Calu3 (cell line): ENCODE data around the gene SFMBT2. TPM values are rescaled to one million over a fixed set of nuclear protein-coding genes. Genes with fewer than 3 reads are reported as not detected.

Experiments used
- BruUV-seq: library from RNA; stranded (reverse); fragments of 400-500 nt; replicated peaks from 2 replicates; lab custom pipeline; 2021; lab: Mats Ljungman, UMichigan
- CTCF ChIA-PET: fragments of 300-600 bp; sonication (Branson Sonifier 250); formaldehyde crosslinking; loops from one replicate; lab custom pipeline; 2022; ENCODE audit warnings: antibody characterized with exemption; lab: Charles Lee
- DNase-seq: peaks from one replicate; pipeline ENCODE4 v3.0.0; 2022
- H3K27ac Mint-ChIP-seq: one replicate; pipeline ENCODE4 v1.8.0; 2022; ENCODE audit warnings: mixed read lengths; ENCODE audit not compliant: unreplicated experiment
- H3K27me3 Mint-ChIP-seq: one replicate; pipeline ENCODE4 v1.8.0; 2022; ENCODE audit warnings: mixed read lengths; ENCODE audit not compliant: unreplicated experiment
- H3K36me3 Mint-ChIP-seq: one replicate; pipeline ENCODE4 v1.8.0; 2022; ENCODE audit warnings: mild to moderate bottlenecking, moderate library complexity, mixed read lengths; ENCODE audit not compliant: insufficient read depth, unreplicated experiment
- H3K4me1 Mint-ChIP-seq: one replicate; pipeline ENCODE4 v1.8.0; 2022; ENCODE audit warnings: mild to moderate bottlenecking, low read depth, mixed read lengths; ENCODE audit not compliant: unreplicated experiment
- H3K4me3 Mint-ChIP-seq: one replicate; pipeline ENCODE4 v1.8.0; 2022; ENCODE audit warnings: mild to moderate bottlenecking, low read depth, moderate library complexity, mixed read lengths; ENCODE audit not compliant: unreplicated experiment
- H3K9me3 Mint-ChIP-seq: one replicate; pipeline ENCODE4 v1.8.0; 2022; ENCODE audit warnings: low read depth, mixed read lengths; ENCODE audit not compliant: unreplicated experiment
- CTCF ChIP-seq: fragments of 200-600 bp; IDR thresholded peaks from one replicate; pipeline ENCODE4 v1.8.0; 2022; ENCODE audit warnings: antibody characterized with exemption; ENCODE audit not compliant: unreplicated experiment
- intact Hi-C: fragments of 100-400 bp; cut with micrococcal nuclease; formaldehyde crosslinking; loops from one replicate; pipeline ENCODE4 v1.10.0; 2022; ENCODE audit not compliant: unreplicated experiment
- total RNA-seq: library from RNA; stranded (reverse); gene quantifications from 2 replicates; pipeline ENCODE4 v1.2.3, GENCODE V29; 2022

The SFMBT2 gene
- total RNA-seq, 1 experiment from 2014 or later = 0.64 TPM

- CTCF ChIA-PET = no interaction called here
- H3K27ac Mint-ChIP-seq = no peak overlapping the region
- H3K36me3 Mint-ChIP-seq = no peaks in the 10 kb centered on the region
- H3K9me3 Mint-ChIP-seq = no peaks in the 10 kb centered on the region
- peaks cover 51% of the 10 kb centered on the region for H3K27me3 Mint-ChIP-seq
- intact Hi-C loops = no loop called here
- no peaks in the 10 kb centered on the region for H3K4me1 Mint-ChIP-seq
- no peak overlapping the region for H3K4me3 Mint-ChIP-seq
- no TSS peak for BruUV-seq
- no peak for DNase-seq
- no peak for TF ChIP-seq CTCF
These were observed 215.7 kb downstream of the SFMBT2 start for GRCh38 chr10:7195118-7195517.

GRCh38 chr10:7194571-7194970 lies 216.3 kb downstream of the SFMBT2 start:
- TF ChIP-seq CTCF = no peak
- Mint-ChIP-seq H3K27me3 (peaks cover 51% of the 10 kb centered on the region), H3K4me1 (no peaks in the 10 kb centered on the region), H3K9me3 (no peaks in the 10 kb centered on the region), H3K36me3 (no peaks in the 10 kb centered on the region), H3K4me3 (no peak overlapping the region), H3K27ac (no peak overlapping the region)
- no TSS peak for BruUV-seq
- intact Hi-C loops = no loop called here
- CTCF ChIA-PET = no interaction called here
- no peak for DNase-seq

GRCh38 chr10:7193369-7193768 lies 217.5 kb downstream of the SFMBT2 start:
- Mint-ChIP-seq H3K27me3 (peaks cover 51% of the 10 kb centered on the region), H3K36me3 (no peaks in the 10 kb centered on the region), H3K27ac (no peak overlapping the region), H3K4me3 (no peak overlapping the region), H3K9me3 (no peaks in the 10 kb centered on the region), H3K4me1 (no peaks in the 10 kb centered on the region)
- BruUV-seq = no TSS peak
- TF ChIP-seq CTCF = no peak
- intact Hi-C loops = no loop called here
- CTCF ChIA-PET = interaction anchor here (0.5 to 0.6 kb wide), 2 partner anchors 29 to 471 kb away, joined by 3 to 5 read pairs; no protein-coding TSS in a partner anchor
- no peak for DNase-seq

- H3K4me1 Mint-ChIP-seq = no peaks in the 10 kb centered on the region
- H3K4me3 Mint-ChIP-seq = no peak overlapping the region
- TF ChIP-seq CTCF = no peak
- H3K27me3 Mint-ChIP-seq = peaks cover 51% of the 10 kb centered on the region
- H3K27ac Mint-ChIP-seq = no peak overlapping the region
- BruUV-seq = no TSS peak
- DNase-seq = no peak
- H3K9me3 Mint-ChIP-seq = no peaks in the 10 kb centered on the region
- no peaks in the 10 kb centered on the region for H3K36me3 Mint-ChIP-seq
- CTCF ChIA-PET = no interaction called here
- intact Hi-C loops = no loop called here
These were observed 217.9 kb downstream of the SFMBT2 start for GRCh38 chr10:7192831-7193361.
